Measurements from ENCODE around the gene MRPL1.

Gene MRPL1

DNA sequence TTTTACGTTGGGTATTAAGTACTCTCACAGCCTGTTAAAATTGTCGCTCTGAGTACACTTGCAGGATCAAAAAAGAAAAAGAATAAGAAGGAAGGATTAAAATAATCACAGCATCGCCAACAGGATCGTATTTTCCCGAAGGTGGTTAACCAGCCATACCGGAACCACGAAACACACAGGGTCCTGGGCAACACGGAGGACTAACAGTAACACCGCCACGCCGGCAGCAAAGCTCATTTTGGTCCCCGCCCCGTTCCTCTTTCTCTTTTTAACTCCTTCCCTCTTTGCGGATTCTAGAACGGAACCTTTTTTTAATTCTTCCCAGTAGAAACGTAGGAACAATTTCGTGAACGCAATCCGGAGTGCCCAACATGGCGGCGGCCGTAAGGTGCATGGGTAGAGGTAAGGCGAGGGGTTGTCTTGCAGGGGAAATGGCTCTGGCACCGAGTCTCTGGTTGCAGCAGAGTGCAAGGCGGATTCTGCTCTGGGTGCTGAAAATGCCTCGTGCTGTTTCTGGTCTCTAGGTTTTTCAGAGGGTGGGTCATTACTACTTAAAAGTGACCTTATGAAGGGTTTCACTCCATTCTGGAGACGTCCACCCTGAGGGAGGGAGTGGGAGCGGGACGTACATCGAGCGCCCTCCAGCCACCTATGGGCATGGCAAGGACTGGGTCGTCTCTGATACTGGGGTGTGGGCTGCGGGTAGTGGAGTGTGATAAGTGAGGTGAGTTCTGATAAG is at the start of gene MRPL1:
TSS of gene MRPL1 (plus strand) at position 353 of the 739 bp plus-strand sequence. CDS start at position 372, 19 bp downstream.
- peak; percentile 97 for DNase-seq

- DNase-seq = no peak
Measured at GRCh38 chr4:77815636-77816035, 47.0 kb upstream of the MRPL1 start.

DNA sequence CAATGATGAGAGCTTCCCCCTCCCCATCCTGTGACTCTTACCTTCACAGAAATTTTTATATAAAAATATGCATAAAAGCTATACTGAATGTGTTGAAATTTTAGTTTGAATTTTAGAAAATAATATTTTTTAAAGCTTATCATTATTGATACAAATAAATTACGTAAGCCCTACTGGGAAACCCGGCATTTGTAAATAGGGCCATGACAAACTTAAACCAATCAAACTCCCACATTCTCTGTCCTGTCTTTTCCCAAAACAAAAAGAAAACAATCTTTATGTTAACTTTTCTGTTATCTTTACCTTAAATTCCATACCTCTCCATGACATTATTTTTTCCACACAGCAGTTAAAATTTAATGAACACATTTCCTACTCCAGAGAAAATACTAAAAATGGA is 46.1 kb upstream of the MRPL1 start:
- no peak for DNase-seq

- DNase-seq = peak; percentile 77
Measured at GRCh38 chr4:77817304-77818072, 45.1 kb upstream of the MRPL1 start.

- DNase-seq = peak; percentile 77
Measured at GRCh38 chr4:77818073-77818601, 44.5 kb upstream of the MRPL1 start.

DNA sequence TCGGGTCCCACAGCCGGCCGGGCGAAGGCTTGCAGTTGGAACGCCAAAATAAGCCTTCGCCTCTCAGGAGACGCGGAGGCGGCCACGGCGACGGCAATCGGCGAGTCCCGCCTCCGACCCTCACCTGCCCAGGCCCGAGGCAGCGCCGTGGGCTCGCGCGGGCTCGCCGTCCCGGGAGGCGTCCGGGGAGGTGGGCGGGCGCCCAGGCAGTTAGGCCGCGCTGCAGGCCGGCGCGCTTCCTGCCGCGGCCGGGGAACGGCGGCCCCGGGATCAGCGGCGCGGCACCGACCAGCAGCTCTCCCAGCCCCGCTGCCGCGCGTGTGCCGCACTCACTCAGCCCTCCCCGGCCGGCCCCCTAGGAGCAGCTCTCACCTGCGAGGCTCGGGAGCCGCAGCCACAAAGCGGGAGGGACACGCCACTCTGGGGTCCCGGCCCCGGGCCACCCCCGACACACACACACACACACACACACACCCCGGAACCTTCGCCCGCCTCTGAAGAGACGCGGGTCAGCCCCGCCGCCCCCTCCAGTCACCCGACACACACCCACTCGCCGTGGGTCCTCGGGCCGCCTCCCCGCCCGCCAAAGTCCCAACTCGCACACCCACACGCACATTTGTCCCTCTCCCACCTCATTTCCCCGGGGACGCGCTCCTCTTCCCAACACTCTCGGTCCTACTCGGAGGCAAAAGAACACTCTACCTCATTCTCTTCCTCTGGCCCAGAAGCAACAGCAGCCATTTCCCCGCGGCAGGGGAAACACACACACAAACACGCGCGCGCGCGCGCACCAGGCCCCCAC is 43.8 kb upstream of the MRPL1 start, which contains the start of gene CNOT6L:
TSS of gene CNOT6L (minus strand) at position 767 of the 802 bp plus-strand sequence. CDS start at position 707, 60 bp downstream.
- DNase-seq = peak; percentile 47

DNA sequence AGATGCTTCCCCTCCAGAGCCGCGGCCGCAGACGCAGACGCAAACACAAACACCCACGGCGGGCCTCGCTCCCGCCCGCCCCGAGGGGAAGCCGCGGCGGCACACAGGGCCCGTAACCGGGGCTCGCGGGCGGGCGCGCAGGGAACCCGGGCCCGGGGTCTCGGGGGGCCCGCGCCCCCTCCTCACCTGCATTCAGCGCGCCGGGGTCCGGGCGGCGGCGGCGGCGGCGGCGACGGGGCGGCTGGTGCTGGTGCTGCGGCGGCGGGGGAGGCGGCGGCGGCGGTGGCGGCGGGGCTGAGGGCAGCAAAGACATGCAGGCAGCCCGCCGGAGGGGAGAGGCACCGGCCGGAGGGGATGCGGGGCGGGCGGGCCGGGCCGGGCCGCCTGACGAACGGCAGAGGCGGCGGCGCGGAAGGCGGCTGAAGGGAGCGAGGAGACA is 43.2 kb upstream of the MRPL1 start:
- no peak for DNase-seq

- DNase-seq = peak; percentile 66
Measured at GRCh38 chr4:77819843-77820648, 42.6 kb upstream of the MRPL1 start.

- no peak for DNase-seq
Measured at GRCh38 chr4:77820649-77821561, 41.7 kb upstream of the MRPL1 start.

DNA sequence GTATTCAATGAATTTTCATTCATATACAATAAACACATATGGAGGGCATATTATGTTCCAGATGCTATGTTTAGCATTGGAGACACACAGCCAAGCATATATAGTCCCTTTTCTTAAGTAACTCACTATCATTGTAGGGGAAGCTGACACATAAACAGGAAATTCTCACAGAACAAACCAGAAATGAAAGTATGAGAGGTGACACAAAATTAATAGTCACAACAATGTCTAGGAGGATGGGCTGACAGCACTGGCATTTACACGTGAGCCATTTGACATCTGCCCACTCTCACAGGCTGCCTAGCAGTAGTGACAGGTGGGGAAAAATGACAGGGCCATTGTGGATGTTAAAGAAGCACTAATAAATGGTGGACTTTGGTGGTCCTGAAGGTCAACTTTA is 40.9 kb upstream of the MRPL1 start:
- DNase-seq = no peak

DNA sequence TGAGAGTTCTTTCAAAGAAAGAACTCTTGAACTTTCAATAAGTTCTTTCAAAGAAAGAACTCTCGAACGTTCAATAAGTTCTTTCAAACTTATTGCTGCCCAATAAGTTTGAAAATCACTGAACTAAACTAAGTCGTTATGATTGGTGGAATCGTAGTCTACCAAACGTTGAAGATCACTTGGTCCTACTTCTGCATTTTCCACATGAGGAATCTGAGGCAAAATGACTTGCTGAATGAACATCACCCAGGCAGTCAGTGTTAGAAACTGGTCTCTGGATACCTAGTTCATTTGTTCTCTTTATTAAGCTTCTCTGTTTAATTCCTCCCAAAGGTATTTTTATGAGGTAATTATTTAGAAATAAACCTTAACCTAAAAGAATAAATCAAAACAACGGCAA is 36.4 kb upstream of the MRPL1 start:
- no peak for DNase-seq

DNA sequence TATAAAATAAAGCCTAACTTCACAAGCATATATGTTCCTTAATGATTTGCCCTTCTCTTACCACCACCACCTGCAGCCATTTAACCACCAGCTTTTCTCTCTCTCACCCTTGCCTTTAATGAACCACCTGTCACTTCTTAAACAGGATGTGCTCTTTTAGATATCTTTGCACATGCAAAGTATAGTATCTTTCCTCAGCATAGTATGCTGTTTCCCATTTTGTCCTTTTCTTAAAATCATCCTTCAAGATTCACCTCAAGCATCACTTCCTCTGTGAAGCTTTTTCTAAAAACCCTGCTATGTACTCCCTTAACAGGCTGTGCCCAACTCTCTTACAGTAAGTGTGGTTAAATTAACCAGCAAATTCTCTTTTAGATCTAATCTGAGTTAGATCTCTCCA is 35.3 kb upstream of the MRPL1 start:
- DNase-seq = no peak

GRCh38 chr4:77833126-77833724 is 29.4 kb upstream of the MRPL1 start:
- DNase-seq = no peak

DNA sequence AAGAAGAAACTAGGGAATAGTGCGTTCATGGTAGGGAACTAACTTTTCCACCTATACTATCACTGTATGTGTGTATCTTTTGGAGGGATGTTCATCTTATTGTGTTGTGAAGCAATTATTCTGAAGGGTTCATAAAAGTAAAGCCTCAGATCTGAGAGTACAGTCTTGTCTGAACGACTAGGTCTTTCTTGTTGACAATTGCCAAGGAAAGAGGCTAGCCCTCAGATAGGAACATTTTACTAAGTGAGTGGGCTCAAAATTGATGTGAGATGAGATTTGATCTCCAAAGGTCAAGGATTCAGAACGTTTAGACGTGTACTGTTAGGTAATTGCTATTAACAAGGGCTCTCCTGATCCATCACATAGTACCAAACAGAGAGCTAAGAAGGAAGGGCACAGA is 28.2 kb upstream of the MRPL1 start:
- no peak for DNase-seq

GRCh38 chr4:77843628-77844027 is 19.0 kb upstream of the MRPL1 start:
- DNase-seq = no peak

GRCh38 chr4:77844363-77844762 is 18.3 kb upstream of the MRPL1 start:
- DNase-seq = no peak

GRCh38 chr4:77845400-77845799 is 17.2 kb upstream of the MRPL1 start:
- no peak for DNase-seq

- no peak for DNase-seq
Measured at GRCh38 chr4:77845929-77846328, 16.7 kb upstream of the MRPL1 start.

- no peak for DNase-seq
Measured at GRCh38 chr4:77848508-77848907, 14.1 kb upstream of the MRPL1 start.

- DNase-seq = no peak
Measured at GRCh38 chr4:77849278-77849965, 13.2 kb upstream of the MRPL1 start.
